Astrocyte (in vitro differentiated cells and primary cell): ENCODE data around the gene PPP1R1B. TPM values are rescaled to one million over a fixed set of nuclear protein-coding genes. Genes with fewer than 3 reads are reported as not detected.

Experiments
- DNase-seq: peaks from one replicate; pipeline ENCODE4 v3.0.0-alpha.2; 2010; ENCODE audit warnings: low read depth
- FAIRE-seq: peaks from 2 replicates; lab custom pipeline; 2011; peaks lifted over from hg19 to GRCh38; lab: Jason Lieb, UNC
- H2AFZ ChIP-seq: 2 replicates; pipeline ENCODE4 v1.6.0; 2012; ENCODE audit warnings: low read depth, low read length, inconsistent platforms
- H3K27ac ChIP-seq: 2 replicates; pipeline ENCODE4 v1.5.1; 2011; ENCODE audit warnings: low read depth, low read length, inconsistent platforms
- H3K27me3 ChIP-seq: 2 replicates; pipeline ENCODE4 v1.6.0; 2011; ENCODE audit warnings: low read length, inconsistent platforms; ENCODE audit not compliant: insufficient read depth
- H3K36me3 ChIP-seq: 2 replicates; pipeline ENCODE4 v1.5.1; 2011; ENCODE audit warnings: low read length, inconsistent platforms; ENCODE audit not compliant: insufficient read depth
- H3K4me1 ChIP-seq: 2 replicates; pipeline ENCODE4 v1.5.1; 2011; ENCODE audit warnings: low read length, inconsistent platforms; ENCODE audit not compliant: insufficient read depth
- H3K4me2 ChIP-seq: 2 replicates; pipeline ENCODE4 v1.6.0; 2012; ENCODE audit warnings: low read length, inconsistent platforms
- H3K4me3 ChIP-seq: 2 replicates; pipeline ENCODE4 v1.5.1; 2011; ENCODE audit warnings: low read depth, mild to moderate bottlenecking, low read length, inconsistent platforms; ENCODE audit not compliant: insufficient read depth
- H3K79me2 ChIP-seq: 2 replicates; pipeline ENCODE4 v1.6.0; 2012; ENCODE audit warnings: mild to moderate bottlenecking, low read length, inconsistent platforms; ENCODE audit not compliant: insufficient read depth
- H3K9ac ChIP-seq: 2 replicates; pipeline ENCODE4 v1.6.0; 2012; ENCODE audit warnings: mild to moderate bottlenecking, low read length, inconsistent platforms
- H3K9me3 ChIP-seq: 2 replicates; pipeline ENCODE4 v1.5.1; 2012; ENCODE audit warnings: low read depth, mild to moderate bottlenecking, low read length, inconsistent platforms; ENCODE audit not compliant: insufficient read depth
- H4K20me1 ChIP-seq: 2 replicates; pipeline ENCODE4 v1.6.0; 2012; ENCODE audit warnings: low read length, inconsistent platforms; ENCODE audit not compliant: insufficient read depth
- H3K27ac Mint-ChIP-seq: one replicate; pipeline ENCODE4 v1.8.0; 2021; ENCODE audit warnings: mild to moderate bottlenecking, mixed read lengths; ENCODE audit not compliant: unreplicated experiment
- H3K27me3 Mint-ChIP-seq: one replicate; pipeline ENCODE4 v1.8.0; 2021; ENCODE audit warnings: low read depth, mixed read lengths; ENCODE audit not compliant: unreplicated experiment
- H3K36me3 Mint-ChIP-seq: one replicate; pipeline ENCODE4 v1.8.0; 2021; ENCODE audit warnings: low read depth, mixed read lengths; ENCODE audit not compliant: unreplicated experiment
- H3K4me1 Mint-ChIP-seq: one replicate; pipeline ENCODE4 v1.8.0; 2021; ENCODE audit warnings: low read depth, mixed read lengths; ENCODE audit not compliant: unreplicated experiment
- H3K4me3 Mint-ChIP-seq: one replicate; pipeline ENCODE4 v1.8.0; 2021; ENCODE audit warnings: mild to moderate bottlenecking, moderate library complexity, mixed read lengths; ENCODE audit not compliant: unreplicated experiment
- H3K9me3 Mint-ChIP-seq: one replicate; pipeline ENCODE4 v1.8.0; 2021; ENCODE audit warnings: mild to moderate bottlenecking, mixed read lengths; ENCODE audit not compliant: unreplicated experiment
- EZH2 ChIP-seq: IDR thresholded peaks from 2 replicates; pipeline ENCODE4 v1.6.1; 2012; ENCODE audit warnings: mild to moderate bottlenecking, low read length, inconsistent platforms; ENCODE audit not compliant: insufficient read depth
- total RNA-seq: library from RNA; stranded (reverse); gene quantifications from 2 replicates; pipeline ENCODE4 v1.2.1, GENCODE V29; 2021
- TF ChIP-seq, protein P1 (sequence below): IDR thresholded peaks from 2 replicates; pipeline ENCODE4 v1.5.1; 2011; ENCODE audit warnings: low read depth, mild to moderate bottlenecking, inconsistent platforms, low read length, moderate library complexity; ENCODE audit not compliant: insufficient read depth

PPP1R1B gene
- total RNA-seq, 1 donor from 2014 or later, result 0.39 TPM

DNA sequence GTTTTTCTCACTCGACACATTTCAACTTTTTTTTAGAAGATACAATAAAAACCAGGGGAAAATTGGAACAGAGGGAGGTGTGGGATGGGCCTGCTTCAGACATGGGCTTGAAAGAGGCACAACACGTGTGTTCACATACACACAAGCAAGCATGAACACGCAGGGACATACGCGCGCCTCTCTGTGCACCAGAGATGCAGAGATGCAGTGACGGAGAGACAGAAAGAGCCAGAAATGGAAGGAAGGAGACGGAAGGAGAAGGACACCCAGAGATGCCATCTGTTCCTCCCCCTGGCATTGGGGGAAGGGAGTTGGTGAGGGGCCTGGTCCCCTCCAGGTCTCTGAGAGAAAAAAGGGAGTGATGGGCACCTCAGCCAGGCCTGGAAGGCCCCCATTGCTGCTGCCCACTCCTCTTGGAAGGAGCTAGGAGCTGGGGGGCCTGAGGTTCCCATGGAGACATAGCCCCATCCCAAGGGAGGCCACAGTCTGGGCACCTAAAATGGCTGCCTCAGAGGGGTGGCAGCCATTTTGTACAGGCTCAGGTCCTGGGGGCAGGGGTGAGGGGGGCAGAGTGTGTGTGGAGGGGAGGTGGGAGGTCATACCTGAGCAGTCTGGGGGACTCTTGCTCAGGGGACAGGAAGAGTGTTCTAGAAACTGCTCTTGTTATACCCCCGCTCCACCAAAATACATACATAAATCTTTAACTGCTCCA lies 15.2 kb upstream of the PPP1R1B start:
- Mint-ChIP-seq H3K27ac (no peak overlapping the region), H3K36me3 (no peaks in the 10 kb centered on the region), H3K9me3 (no peaks in the 10 kb centered on the region), H3K27me3 (peaks cover 80% of the 10 kb centered on the region), H3K4me3 (no peak overlapping the region), H3K4me1 (no peaks in the 10 kb centered on the region)
- Histone ChIP-seq H3K4me2 (no peak overlapping the region), H3K36me3 (no peaks in the 10 kb centered on the region), H4K20me1 (no peaks in the 10 kb centered on the region), H3K4me3 (no peak overlapping the region), H3K27ac (no peak overlapping the region), H3K27me3 (peaks cover 61% of the 10 kb centered on the region), H3K9me3 (no peaks in the 10 kb centered on the region), H3K79me2 (no peaks in the 10 kb centered on the region), H3K9ac (no peak overlapping the region), H3K4me1 (no peaks in the 10 kb centered on the region), H2AFZ (no peak overlapping the region)
- DNase-seq, result no peak
- TF ChIP-seq, protein P1, sequence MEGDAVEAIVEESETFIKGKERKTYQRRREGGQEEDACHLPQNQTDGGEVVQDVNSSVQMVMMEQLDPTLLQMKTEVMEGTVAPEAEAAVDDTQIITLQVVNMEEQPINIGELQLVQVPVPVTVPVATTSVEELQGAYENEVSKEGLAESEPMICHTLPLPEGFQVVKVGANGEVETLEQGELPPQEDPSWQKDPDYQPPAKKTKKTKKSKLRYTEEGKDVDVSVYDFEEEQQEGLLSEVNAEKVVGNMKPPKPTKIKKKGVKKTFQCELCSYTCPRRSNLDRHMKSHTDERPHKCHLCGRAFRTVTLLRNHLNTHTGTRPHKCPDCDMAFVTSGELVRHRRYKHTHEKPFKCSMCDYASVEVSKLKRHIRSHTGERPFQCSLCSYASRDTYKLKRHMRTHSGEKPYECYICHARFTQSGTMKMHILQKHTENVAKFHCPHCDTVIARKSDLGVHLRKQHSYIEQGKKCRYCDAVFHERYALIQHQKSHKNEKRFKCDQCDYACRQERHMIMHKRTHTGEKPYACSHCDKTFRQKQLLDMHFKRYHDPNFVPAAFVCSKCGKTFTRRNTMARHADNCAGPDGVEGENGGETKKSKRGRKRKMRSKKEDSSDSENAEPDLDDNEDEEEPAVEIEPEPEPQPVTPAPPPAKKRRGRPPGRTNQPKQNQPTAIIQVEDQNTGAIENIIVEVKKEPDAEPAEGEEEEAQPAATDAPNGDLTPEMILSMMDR, result no peak
- TF ChIP-seq EZH2, result no peak
- no peak for FAIRE-seq

DNA sequence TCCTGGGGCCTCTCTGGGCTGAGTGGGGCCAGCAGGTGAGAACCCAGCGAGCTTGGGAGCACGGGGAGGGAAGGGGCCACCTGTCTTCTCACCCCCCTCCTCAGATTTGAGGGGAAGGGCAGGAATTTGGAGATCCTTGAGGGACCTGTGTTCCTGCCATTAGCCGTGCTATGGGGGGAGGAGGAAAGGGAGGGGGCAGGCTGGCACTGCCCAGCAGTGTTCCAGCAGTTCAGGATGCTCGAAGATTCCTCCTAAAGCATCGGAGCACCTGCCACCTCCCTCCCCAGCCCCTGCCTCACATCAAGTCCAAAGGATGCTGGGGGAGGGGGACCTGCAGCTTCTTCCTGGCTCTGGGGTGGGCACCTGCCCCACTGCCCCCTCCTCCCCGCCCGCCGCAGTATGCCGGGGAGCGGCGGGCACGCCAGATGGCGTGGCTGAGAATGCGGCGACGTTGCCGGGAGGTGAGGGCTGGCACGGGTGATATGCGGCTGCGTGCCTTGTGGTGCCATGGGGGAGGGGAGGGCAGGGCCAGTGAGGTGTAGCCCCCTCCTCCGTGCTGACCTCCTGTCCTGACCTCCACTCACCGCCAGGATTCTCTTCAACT lies 14.4 kb upstream of the PPP1R1B start:
- TF ChIP-seq, protein P1, result no peak
- TF ChIP-seq EZH2, result no peak
- Histone ChIP-seq H3K27ac (no peak overlapping the region), H3K9ac (no peak overlapping the region), H3K9me3 (no peaks in the 10 kb centered on the region), H3K27me3 (peaks cover 58% of the 10 kb centered on the region), H3K4me1 (peaks cover under 1% of the 10 kb centered on the region), H3K4me3 (no peak overlapping the region), H3K79me2 (no peaks in the 10 kb centered on the region), H3K36me3 (no peaks in the 10 kb centered on the region), H3K4me2 (no peak overlapping the region), H4K20me1 (no peaks in the 10 kb centered on the region), H2AFZ (no peak overlapping the region)
- Mint-ChIP-seq H3K9me3 (no peaks in the 10 kb centered on the region), H3K27me3 (peaks cover 84% of the 10 kb centered on the region), H3K36me3 (no peaks in the 10 kb centered on the region), H3K4me1 (no peaks in the 10 kb centered on the region), H3K27ac (no peak overlapping the region), H3K4me3 (no peak overlapping the region)
- no peak for FAIRE-seq
- DNase-seq, result no peak

- Histone ChIP-seq H3K4me2 (no peak overlapping the region), H3K9ac (no peak overlapping the region), H3K27ac (no peak overlapping the region), H3K4me3 (no peak overlapping the region), H3K9me3 (no peaks in the 10 kb centered on the region), H3K27me3 (peaks cover 56% of the 10 kb centered on the region), H3K36me3 (no peaks in the 10 kb centered on the region), H4K20me1 (no peaks in the 10 kb centered on the region), H2AFZ (no peak overlapping the region), H3K4me1 (peaks cover 3% of the 10 kb centered on the region), H3K79me2 (no peaks in the 10 kb centered on the region)
- no peak for FAIRE-seq
- H3K4me1 Mint-ChIP-seq, result no peaks in the 10 kb centered on the region
- H3K27me3 Mint-ChIP-seq, result peaks cover 83% of the 10 kb centered on the region
- no peak overlapping the region for H3K4me3 Mint-ChIP-seq
- H3K36me3 Mint-ChIP-seq, result no peaks in the 10 kb centered on the region
- no peak for DNase-seq
- H3K27ac Mint-ChIP-seq, result no peak overlapping the region
- H3K9me3 Mint-ChIP-seq, result no peaks in the 10 kb centered on the region
- TF ChIP-seq, protein P1, result no peak
- no peak for TF ChIP-seq EZH2
These were observed 13.8 kb upstream of the PPP1R1B start for GRCh38 chr17:39612935-39613464.
